Chondrocyte (in vitro differentiated cells): ENCODE data around the gene AFDN. TPM values are rescaled to one million over a fixed set of nuclear protein-coding genes. Genes with fewer than 3 reads are reported as not detected.

ENCODE experiments used
- DNase-seq: peaks from one replicate; pipeline ENCODE4 v3.0.0; 2021; ENCODE audit warnings: mixed read lengths, low spot score
- H3K27ac Mint-ChIP-seq: one replicate; pipeline ENCODE4 v1.8.0; 2021; ENCODE audit warnings: mild to moderate bottlenecking, moderate library complexity, mixed read lengths; ENCODE audit not compliant: unreplicated experiment
- H3K27me3 Mint-ChIP-seq: 2 replicates; pipeline ENCODE4 v1.8.0; 2021; ENCODE audit warnings: low read depth, mixed read lengths
- H3K36me3 Mint-ChIP-seq: 2 replicates; pipeline ENCODE4 v1.8.0; 2021; ENCODE audit warnings: low read depth, mixed read lengths
- H3K4me1 Mint-ChIP-seq: 2 replicates; pipeline ENCODE4 v1.8.0; 2021; ENCODE audit warnings: low read depth, mild to moderate bottlenecking, mixed read lengths
- H3K4me3 Mint-ChIP-seq: one replicate; pipeline ENCODE4 v1.8.0; 2021; ENCODE audit warnings: mild to moderate bottlenecking, moderate library complexity, mixed read lengths; ENCODE audit not compliant: unreplicated experiment
- H3K9me3 Mint-ChIP-seq: 2 replicates; pipeline ENCODE4 v1.8.0; 2021; ENCODE audit warnings: low read depth, mixed read lengths
- CTCF ChIP-seq: fragments of 200-600 bp; sonication (generic); IDR thresholded peaks from 2 replicates; pipeline ENCODE4 v1.5.0; 2021; ENCODE audit warnings: antibody characterized with exemption, mild to moderate bottlenecking, moderate library complexity
- total RNA-seq: library from RNA; stranded (reverse); gene quantifications from 3 replicates; pipeline ENCODE4 v1.2.1, GENCODE V29; 2021

AFDN gene
- total RNA-seq, 1 donor from 2014 or later: 45.8 TPM

DNA sequence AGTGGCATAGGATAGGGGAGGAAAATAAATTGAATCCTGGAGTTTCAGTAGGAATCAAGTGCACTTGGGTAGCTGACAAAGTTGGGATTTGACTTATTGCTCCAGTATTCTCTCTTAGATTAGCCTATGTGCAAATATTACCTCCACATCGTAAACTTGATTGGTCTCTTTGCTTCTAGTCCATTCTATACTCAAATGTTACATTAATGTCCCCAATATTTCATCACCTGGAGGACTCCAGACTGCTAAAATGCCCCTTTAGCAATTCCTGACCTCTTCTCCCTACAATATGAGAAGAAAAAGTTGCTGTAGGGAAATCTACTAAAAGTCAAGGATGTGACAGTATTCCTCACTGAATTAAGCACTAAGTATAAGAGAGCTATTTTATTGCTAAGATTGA is 16.3 kb downstream of the AFDN start:
- no peak for DNase-seq
- no peak for TF ChIP-seq CTCF
- no peaks in the 10 kb centered on the region for H3K9me3 Mint-ChIP-seq
- no peaks in the 10 kb centered on the region for H3K36me3 Mint-ChIP-seq
- peaks cover 12% of the 10 kb centered on the region for H3K4me1 Mint-ChIP-seq
- H3K27me3 Mint-ChIP-seq: no peaks in the 10 kb centered on the region
- no peak overlapping the region for H3K4me3 Mint-ChIP-seq
- no peak overlapping the region for H3K27ac Mint-ChIP-seq

DNA sequence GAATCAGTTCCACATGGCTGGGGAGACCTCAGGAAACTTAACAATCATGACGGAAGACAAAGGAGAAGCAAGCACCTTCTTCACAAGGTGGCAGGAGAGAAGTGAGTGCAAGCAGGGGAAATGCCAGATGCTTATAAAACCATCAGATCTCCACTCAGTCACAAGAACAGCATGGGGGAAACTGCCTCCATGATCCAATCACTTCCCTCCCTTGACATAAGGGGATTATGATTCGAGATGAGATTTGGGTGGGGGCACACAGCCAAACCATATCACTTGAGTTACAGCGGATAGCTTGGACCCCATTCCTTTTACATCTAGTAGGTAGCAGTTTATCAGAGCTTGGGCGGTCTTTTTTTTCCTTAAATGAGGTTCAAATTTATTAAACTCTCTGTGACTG is 19.1 kb downstream of the AFDN start:
- no peaks in the 10 kb centered on the region for H3K9me3 Mint-ChIP-seq
- no peak overlapping the region for H3K27ac Mint-ChIP-seq
- H3K27me3 Mint-ChIP-seq: no peaks in the 10 kb centered on the region
- no peaks in the 10 kb centered on the region for H3K36me3 Mint-ChIP-seq
- peaks cover 40% of the 10 kb centered on the region for H3K4me1 Mint-ChIP-seq
- H3K4me3 Mint-ChIP-seq: no peak overlapping the region
- no peak for TF ChIP-seq CTCF
- no peak for DNase-seq

DNA sequence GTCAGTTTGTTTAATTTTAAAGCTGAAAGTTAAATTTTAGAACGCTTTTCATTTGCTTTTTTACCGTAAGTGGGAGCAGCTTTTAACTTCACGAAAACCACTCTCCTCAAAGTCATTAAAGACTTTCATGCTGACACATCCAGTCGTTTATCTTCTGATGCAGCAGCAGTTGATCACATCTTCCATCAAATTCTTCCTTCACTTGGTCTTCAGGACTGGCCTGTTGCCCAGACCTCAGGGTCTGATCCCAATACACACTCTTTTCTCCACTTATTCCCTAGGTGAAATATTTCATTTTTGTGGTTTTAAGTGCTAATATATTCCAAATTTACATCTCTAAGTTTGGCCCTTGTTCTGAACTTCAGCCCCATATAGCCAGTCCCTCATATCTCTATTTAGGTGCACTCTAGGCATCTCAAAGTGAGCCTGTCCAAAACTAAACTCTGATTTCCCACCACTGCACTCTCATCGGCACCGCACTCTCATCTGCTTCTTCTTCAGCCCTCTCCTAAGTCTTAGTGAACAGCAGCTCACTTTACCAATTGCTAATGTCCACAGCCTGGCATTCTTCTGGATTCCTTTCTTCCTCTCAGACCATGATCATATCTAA is 20.4 kb downstream of the AFDN start:
- DNase-seq: no peak
- peaks cover 44% of the 10 kb centered on the region for H3K4me1 Mint-ChIP-seq
- H3K4me3 Mint-ChIP-seq: no peak overlapping the region
- H3K9me3 Mint-ChIP-seq: no peaks in the 10 kb centered on the region
- no peaks in the 10 kb centered on the region for H3K27me3 Mint-ChIP-seq
- no peaks in the 10 kb centered on the region for H3K36me3 Mint-ChIP-seq
- H3K27ac Mint-ChIP-seq: peak overlapping the region; percentile 25
- TF ChIP-seq CTCF: no peak

GRCh38 chr6:167847936-167848335 is 21.2 kb downstream of the AFDN start:
- peaks cover 49% of the 10 kb centered on the region for H3K4me1 Mint-ChIP-seq
- H3K27ac Mint-ChIP-seq: peak overlapping the region; percentile 25
- H3K9me3 Mint-ChIP-seq: no peaks in the 10 kb centered on the region
- no peaks in the 10 kb centered on the region for H3K36me3 Mint-ChIP-seq
- TF ChIP-seq CTCF: no peak
- DNase-seq: no peak
- H3K4me3 Mint-ChIP-seq: no peak overlapping the region
- H3K27me3 Mint-ChIP-seq: no peaks in the 10 kb centered on the region

- Mint-ChIP-seq H3K36me3 (no peaks in the 10 kb centered on the region), H3K27me3 (no peaks in the 10 kb centered on the region), H3K4me1 (peaks cover 53% of the 10 kb centered on the region), H3K4me3 (no peak overlapping the region), H3K27ac (no peak overlapping the region), H3K9me3 (no peaks in the 10 kb centered on the region)
- TF ChIP-seq CTCF: no peak
- no peak for DNase-seq
These were observed 22.1 kb downstream of the AFDN start for GRCh38 chr6:167848783-167849182.
